ENCODE measurements around the gene FBXO4. TPM values are rescaled to one million over a fixed set of nuclear protein-coding genes. Genes with fewer than 3 reads are reported as not detected.
A peak's percentile ranks its signal among the peaks of the same experiment; 100 is the strongest.

The FBXO4 gene, protein sequence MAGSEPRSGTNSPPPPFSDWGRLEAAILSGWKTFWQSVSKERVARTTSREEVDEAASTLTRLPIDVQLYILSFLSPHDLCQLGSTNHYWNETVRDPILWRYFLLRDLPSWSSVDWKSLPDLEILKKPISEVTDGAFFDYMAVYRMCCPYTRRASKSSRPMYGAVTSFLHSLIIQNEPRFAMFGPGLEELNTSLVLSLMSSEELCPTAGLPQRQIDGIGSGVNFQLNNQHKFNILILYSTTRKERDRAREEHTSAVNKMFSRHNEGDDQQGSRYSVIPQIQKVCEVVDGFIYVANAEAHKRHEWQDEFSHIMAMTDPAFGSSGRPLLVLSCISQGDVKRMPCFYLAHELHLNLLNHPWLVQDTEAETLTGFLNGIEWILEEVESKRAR
- total RNA-seq = 10 to 100 TPM; 12.7 to 16.0 TPM

DNA sequence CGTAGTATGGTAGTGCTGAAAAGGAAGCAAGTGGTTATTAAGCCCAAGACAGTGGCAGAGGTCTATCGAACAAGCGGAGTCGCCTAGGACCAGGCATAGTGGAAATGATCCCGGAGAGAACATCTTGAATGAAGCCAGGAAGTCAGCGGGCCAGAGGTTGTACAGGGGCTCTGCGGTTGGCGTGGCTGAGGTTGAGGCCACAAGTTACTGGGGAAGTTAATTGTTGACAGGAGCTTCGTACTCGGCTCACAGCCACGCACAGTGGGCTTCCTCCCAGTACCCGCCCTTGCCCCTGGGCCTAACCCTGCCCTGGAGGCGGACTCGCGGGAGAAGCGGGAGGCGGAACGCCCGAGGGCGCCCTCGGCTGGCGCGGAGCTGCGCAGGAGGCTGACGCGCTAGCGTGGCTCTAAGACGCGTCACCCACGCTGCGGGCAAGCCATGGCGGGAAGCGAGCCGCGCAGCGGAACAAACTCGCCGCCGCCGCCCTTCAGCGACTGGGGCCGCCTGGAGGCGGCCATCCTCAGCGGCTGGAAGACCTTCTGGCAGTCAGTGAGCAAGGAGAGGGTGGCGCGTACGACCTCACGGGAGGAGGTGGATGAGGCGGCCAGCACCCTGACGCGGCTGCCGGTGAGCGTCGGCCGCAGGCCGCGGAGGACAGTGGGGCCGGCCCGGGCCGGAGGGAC lies at the start of gene FBXO4:
Gene FBXO4 (plus strand): TSS at position 410 of the 683 bp plus-strand sequence. CDS start 29 bp downstream, at position 439.
- ATAC-seq = peak; percentile 98
- CTCF ChIA-PET = interaction anchor here (1.0 to 2.1 kb wide), 13 partner anchors 10 to 133 kb away, joined by 3 to 8 read pairs (median 6); partner anchors contain the start of gene RIMOC1
- Mint-ChIP-seq H3K4me3 (peak within 1 kb of the TSS; percentile 68), H3K9me3 (ENCODE audit: low read depth) (no peaks in the 10 kb centered on the region), H3K27ac (peak within 1 kb of the TSS; percentile 91), H3K27me3 (no peaks in the 10 kb centered on the region), H3K4me1 (peaks cover 24% of the 10 kb centered on the region), H3K36me3 (peaks cover 14% of the 10 kb centered on the region)
- DNase-seq = peak; percentile 91

DNA sequence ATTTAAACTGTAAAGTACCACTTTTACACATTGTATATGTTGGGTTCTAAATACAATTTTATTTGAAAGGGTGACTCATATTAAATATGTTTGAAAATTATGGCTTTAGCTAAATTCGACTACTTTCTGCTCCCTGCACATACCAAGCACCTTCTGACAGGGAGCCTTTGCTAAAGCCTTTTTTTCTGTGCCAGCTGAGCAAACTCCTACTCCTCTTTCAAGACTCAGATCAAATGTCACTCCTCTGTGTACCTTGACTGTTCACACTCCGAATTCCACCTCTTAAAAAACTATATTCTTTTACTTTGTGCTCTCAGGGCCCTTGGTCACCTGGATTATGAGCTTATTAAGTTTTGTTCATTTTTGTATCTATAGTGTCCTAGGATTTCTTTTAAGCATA lies 48.4 kb upstream of the FBXO4 start:
- ATAC-seq (no peak), DNase-seq (no peak)
- Mint-ChIP-seq H3K4me3 (no peak overlapping the region), H3K36me3 (peaks cover 7% of the 10 kb centered on the region), H3K27ac (no peak overlapping the region), H3K9me3 (ENCODE audit: low read depth) (peaks cover 6% of the 10 kb centered on the region), H3K4me1 (peaks cover 18% of the 10 kb centered on the region), H3K27me3 (no peaks in the 10 kb centered on the region)
- CTCF ChIA-PET = interaction anchor here (1.2 to 1.6 kb wide), 3 partner anchors 12 to 49 kb away, joined by 3 to 7 read pairs (median 3); partner anchors contain the start of gene FBXO4

DNA sequence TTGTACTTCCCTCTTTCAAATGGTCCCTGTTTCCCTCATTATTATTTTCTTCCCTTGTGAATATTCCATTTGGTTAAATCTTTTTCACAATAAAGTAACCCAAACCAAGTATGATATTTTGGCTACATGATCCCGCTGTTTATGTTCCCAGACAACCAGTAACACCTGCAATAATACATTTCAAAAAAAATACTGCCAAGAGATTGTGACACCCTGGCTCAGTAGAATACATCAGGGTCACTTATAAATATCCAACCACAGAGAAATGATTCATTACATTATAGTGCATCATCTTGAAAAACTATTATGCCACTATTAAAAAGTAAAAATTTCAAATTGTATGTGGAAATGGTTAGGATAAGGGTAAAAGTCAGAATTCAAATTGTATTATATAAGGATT lies 47.7 kb upstream of the FBXO4 start:
- CTCF ChIA-PET = interaction anchor here (1.3 kb wide), 1 partner anchor 13 kb away, joined by 3 read pairs; no protein-coding TSS in a partner anchor
- ATAC-seq (no peak), DNase-seq (no peak)
- Mint-ChIP-seq H3K27ac (no peak overlapping the region), H3K27me3 (no peaks in the 10 kb centered on the region), H3K4me1 (peaks cover 15% of the 10 kb centered on the region), H3K4me3 (no peak overlapping the region), H3K9me3 (ENCODE audit: low read depth) (peaks cover 6% of the 10 kb centered on the region), H3K36me3 (peaks cover 7% of the 10 kb centered on the region)

DNA sequence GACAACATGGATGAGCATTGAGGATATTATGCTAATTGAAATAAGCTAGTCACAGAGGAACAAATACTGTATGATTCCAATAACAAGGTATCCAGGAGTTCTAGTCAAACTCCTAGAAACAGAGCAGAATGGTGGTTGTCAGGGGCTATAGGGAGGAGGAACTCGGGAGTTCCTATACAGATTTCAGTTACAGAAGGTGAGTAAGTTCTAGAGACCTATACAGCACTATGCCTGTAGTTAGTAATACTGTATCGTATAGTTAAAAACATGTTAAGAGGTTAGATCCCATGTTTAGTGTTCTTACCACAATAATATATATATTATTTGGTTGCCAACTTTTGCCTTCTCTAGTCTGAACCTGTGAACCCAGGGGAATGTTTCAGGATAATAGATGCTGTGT lies 46.9 kb upstream of the FBXO4 start:
- Mint-ChIP-seq H3K4me1 (peaks cover 15% of the 10 kb centered on the region), H3K27me3 (no peaks in the 10 kb centered on the region), H3K4me3 (no peak overlapping the region), H3K27ac (no peak overlapping the region), H3K9me3 (ENCODE audit: low read depth) (peaks cover 6% of the 10 kb centered on the region), H3K36me3 (peaks cover 8% of the 10 kb centered on the region)
- CTCF ChIA-PET = no interaction called here
- no peak for DNase-seq
- ATAC-seq = no peak

DNA sequence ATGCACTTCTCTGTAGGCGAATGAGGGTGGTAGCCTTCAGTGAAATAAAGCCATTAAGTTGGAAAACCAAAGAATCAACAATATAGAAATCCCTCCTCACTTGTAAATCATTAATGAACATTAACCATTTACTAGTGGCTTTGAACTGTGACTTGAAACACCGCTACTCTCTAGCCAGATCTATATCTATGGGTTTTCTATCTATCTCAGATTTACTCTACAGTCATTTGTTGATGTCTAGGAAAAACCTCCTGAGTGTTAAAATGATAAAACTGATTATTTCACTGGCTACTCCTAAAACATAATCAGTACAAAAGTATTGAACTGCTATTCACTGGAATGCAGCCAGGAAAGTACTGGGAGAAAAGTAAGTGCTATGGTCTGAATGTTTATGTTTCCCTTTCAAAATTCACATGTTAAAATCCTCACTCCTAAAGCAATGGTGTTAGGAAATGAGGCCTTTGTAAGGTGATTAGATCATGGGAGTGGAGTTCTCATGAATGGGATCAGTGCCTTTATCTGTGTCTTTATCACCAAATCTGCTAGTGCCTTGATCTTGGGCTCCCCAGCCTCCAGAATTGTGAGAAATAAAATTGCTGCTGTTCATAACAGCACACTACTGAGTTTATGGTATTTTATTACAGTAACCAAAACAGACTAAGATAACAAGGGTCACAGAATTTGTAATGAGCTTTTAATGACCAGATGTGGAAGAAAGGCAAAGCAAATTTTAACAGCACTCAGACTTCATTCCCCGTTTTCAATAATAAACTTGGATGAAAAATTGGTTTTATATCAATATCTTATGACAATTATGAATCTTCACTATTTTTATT lies 46.2 kb upstream of the FBXO4 start:
- DNase-seq (no peak), ATAC-seq (no peak)
- no peak overlapping the region for H3K4me3 Mint-ChIP-seq
- H3K27me3 Mint-ChIP-seq = no peaks in the 10 kb centered on the region
- H3K9me3 Mint-ChIP-seq (ENCODE audit: low read depth) = peaks cover 6% of the 10 kb centered on the region
- no peak overlapping the region for H3K27ac Mint-ChIP-seq
- peaks cover 15% of the 10 kb centered on the region for H3K4me1 Mint-ChIP-seq
- peaks cover 8% of the 10 kb centered on the region for H3K36me3 Mint-ChIP-seq
- CTCF ChIA-PET = no interaction called here

DNA sequence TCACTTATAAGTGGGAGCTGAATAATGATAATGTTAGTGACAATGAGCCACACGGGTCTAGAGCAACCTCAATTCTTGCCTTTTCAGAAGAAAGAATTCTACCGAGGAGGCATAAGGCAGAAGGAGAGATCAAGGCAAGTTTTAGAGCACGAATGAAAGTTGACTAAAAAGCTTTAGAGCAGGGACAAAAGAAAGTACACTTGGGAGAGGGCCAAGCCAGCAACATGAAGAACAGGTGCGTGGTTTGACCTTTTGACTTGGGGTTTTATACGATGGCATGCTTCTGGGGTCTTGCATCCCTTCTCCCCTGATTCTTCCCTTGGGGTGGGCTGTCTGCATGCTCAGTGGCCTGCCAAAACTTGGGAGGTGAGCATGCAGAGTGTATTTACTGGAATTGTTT lies 42.3 kb upstream of the FBXO4 start:
- Mint-ChIP-seq H3K27me3 (no peaks in the 10 kb centered on the region), H3K27ac (no peak overlapping the region), H3K9me3 (ENCODE audit: low read depth) (peaks cover 3% of the 10 kb centered on the region), H3K4me3 (no peak overlapping the region), H3K4me1 (peaks cover 5% of the 10 kb centered on the region), H3K36me3 (peaks cover 8% of the 10 kb centered on the region)
- CTCF ChIA-PET = interaction anchor here (1.3 to 1.5 kb wide), 3 partner anchors 11 to 175 kb away, joined by 3 read pairs; no protein-coding TSS in a partner anchor
- ATAC-seq (no peak), DNase-seq (no peak)

DNA sequence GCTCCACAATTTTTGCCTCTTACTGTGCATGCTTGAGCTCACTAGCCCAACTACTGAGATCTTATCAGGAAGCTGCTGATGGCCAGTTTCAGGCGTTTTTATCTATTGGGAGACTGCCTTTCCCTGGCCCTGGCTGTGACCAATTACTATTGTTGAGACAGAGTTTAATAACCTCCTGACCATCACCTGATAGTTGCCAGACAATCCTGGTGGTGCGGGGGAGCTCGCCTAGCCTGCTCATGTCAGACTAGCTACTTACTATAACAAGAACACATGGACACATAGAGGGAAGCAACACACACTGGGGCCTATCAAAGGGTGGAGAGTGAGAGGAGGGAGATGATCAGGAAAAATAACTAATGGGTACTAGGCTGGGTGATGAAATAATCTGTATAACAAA lies 41.8 kb upstream of the FBXO4 start:
- peaks cover 3% of the 10 kb centered on the region for H3K9me3 Mint-ChIP-seq (ENCODE audit: low read depth)
- no peak for DNase-seq
- H3K27ac Mint-ChIP-seq = no peak overlapping the region
- ATAC-seq = no peak
- CTCF ChIA-PET = interaction anchor here (1.0 to 1.5 kb wide), 4 partner anchors 10 to 174 kb away, joined by 3 to 4 read pairs (median 3); no protein-coding TSS in a partner anchor
- no peak overlapping the region for H3K4me3 Mint-ChIP-seq
- no peaks in the 10 kb centered on the region for H3K27me3 Mint-ChIP-seq
- peaks cover 5% of the 10 kb centered on the region for H3K4me1 Mint-ChIP-seq
- H3K36me3 Mint-ChIP-seq = peaks cover 8% of the 10 kb centered on the region

DNA sequence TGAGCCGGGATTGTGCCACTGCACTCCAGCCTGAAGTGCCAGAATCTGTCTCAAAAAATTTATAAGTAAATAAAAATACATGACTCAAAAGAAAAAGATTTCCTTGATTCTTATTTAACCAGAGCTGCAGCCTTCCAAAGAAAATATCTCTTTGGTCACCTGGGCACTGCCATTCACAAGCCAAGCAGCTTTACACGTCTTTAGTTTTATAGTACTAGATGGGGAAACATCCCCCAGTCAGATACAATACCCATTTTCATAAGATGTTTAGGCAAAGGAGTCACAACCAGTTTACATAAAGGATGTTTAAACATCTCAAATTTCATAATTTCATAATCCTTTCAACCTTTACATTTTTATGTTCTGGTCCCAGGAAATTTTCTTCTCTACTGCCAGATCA lies 41.1 kb upstream of the FBXO4 start:
- Mint-ChIP-seq H3K27ac (no peak overlapping the region), H3K4me3 (no peak overlapping the region), H3K9me3 (ENCODE audit: low read depth) (peaks cover 3% of the 10 kb centered on the region), H3K36me3 (peaks cover 8% of the 10 kb centered on the region), H3K27me3 (no peaks in the 10 kb centered on the region), H3K4me1 (peaks cover 5% of the 10 kb centered on the region)
- CTCF ChIA-PET = interaction anchor here (1.0 to 1.5 kb wide), 4 partner anchors 9 to 173 kb away, joined by 3 to 4 read pairs (median 3); no protein-coding TSS in a partner anchor
- ATAC-seq (no peak), DNase-seq (no peak)

DNA sequence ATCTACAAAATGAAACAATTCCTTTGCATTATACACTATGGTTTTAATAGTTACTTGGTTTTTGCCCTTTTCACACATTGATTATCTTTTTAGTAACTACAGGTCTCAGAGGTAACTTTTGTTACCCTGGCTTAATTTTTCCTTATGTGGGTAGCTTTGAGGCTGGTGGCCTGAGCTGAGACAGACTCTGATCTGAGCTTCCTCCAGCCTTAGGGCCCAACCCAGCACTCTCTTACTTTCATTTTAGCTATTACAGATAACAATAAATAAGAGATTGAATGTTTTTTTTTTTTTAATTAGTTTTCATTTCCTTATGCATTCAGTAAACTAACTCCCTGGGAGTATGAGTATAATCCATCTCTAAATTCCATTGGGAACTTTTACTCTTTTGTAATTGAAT lies 39.8 kb upstream of the FBXO4 start:
- CTCF ChIA-PET = interaction anchor here (0.9 to 1.5 kb wide), 3 partner anchors 8 to 42 kb away, joined by 3 read pairs; no protein-coding TSS in a partner anchor
- Mint-ChIP-seq H3K4me3 (no peak overlapping the region), H3K4me1 (peaks cover 5% of the 10 kb centered on the region), H3K36me3 (peaks cover 5% of the 10 kb centered on the region), H3K27ac (no peak overlapping the region), H3K27me3 (no peaks in the 10 kb centered on the region), H3K9me3 (ENCODE audit: low read depth) (no peaks in the 10 kb centered on the region)
- ATAC-seq = peak; percentile 68
- no peak for DNase-seq

DNA sequence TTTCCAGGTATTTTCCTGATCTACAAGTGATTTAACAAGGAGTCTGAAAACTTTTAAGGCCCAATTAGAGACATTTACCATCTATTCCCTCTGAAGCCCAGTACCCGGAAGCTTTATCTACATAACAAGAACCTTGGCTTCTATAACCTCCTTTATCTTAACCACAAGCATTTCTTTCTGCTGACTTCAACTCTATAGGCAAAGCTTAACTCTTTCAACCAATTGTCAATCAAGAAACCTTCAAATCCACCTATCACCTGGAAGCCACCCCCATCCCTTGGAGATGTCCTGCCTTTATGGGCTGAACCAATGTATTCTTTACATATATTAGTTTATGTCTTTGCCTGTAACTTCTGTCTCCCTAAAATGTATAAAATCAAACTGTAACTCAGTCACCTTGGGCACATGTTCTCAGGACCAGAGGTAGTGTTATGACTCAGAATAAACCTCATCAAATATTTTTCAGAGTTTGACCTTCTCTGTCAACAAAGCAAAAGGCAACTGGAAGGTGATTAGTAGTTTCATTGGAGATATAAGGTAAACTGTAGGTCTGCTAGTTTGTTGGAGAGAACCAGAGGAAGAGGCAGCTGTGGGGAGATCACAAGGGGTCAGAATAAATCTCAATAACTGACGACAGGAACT lies 33.9 kb upstream of the FBXO4 start:
- Mint-ChIP-seq H3K27ac (peak overlapping the region; percentile 4), H3K4me1 (peaks cover 26% of the 10 kb centered on the region), H3K27me3 (peaks cover 9% of the 10 kb centered on the region), H3K36me3 (peaks cover 8% of the 10 kb centered on the region), H3K4me3 (no peak overlapping the region), H3K9me3 (ENCODE audit: low read depth) (no peaks in the 10 kb centered on the region)
- CTCF ChIA-PET = interaction anchor here (1.2 to 1.4 kb wide), 2 partner anchors 13 to 15 kb away, joined by 3 read pairs; no protein-coding TSS in a partner anchor
- DNase-seq = peak; percentile 46
- ATAC-seq = peak; percentile 50

DNA sequence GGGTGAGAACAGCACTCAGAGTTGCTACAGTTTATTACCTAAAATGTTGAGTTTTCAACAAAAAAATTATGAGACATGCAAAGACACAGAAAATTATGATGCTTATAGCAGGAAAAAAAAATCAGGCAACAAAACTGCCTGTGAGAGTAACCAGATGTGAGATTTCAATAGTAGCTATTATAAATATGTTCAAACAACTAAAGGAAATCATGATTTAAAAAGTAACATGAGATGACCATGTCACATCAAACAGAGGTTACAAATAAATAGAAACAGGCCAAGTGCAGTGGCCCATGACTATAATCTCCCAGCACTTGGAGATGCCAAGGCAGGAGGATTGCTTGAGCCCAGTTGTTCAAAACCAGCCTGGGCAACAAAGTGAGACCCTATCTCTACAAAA lies 33.0 kb upstream of the FBXO4 start:
- no peak for DNase-seq
- no peaks in the 10 kb centered on the region for H3K9me3 Mint-ChIP-seq (ENCODE audit: low read depth)
- peak overlapping the region; percentile 4 for H3K27ac Mint-ChIP-seq
- ATAC-seq = no peak
- H3K27me3 Mint-ChIP-seq = peaks cover 17% of the 10 kb centered on the region
- H3K36me3 Mint-ChIP-seq = peaks cover 8% of the 10 kb centered on the region
- H3K4me3 Mint-ChIP-seq = no peak overlapping the region
- peaks cover 26% of the 10 kb centered on the region for H3K4me1 Mint-ChIP-seq
- CTCF ChIA-PET = interaction anchor here (1.2 to 1.6 kb wide), 3 partner anchors 12 to 21 kb away, joined by 3 to 7 read pairs (median 3); partner anchors contain the start of genes OXCT1 and RIMOC1

DNA sequence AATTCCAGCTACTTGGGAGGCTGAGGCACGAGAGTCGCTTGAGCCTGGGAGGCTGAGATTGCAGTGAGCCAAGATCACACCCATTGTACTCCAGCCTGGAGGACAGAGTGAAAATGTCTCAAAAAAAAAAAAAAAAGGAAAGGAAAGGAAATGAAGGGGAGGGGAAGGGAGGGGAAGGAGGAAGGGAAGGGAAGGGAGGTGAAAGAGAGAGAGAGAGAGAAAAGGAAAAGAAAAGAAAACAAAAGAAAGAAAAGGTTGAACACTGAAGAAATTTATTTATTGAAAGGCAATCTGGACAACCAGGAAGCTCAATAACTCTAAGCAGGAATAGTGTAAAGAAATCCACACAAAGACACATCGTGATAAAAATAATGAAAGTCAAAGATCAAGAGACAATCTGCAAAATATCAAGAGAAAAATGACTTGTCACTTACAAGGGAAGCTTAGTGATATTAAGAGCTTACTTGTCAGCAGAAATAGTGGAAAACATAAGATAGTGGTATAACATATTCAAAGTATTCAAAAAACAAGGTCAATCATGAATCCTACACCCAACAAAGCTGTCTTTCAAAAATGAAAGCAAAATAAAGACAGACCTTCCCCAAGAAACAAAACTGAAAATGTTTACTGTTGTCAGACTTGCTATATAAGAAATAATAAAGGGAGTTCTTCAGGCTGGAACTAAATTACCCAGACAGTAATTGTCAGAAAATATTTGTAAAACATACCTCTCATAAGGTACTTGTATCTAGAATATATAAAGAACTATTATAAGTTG lies 31.8 kb upstream of the FBXO4 start:
- DNase-seq (no peak), ATAC-seq (peak; percentile 75)
- H3K36me3 Mint-ChIP-seq = peaks cover 10% of the 10 kb centered on the region
- H3K4me1 Mint-ChIP-seq = peaks cover 26% of the 10 kb centered on the region
- H3K27me3 Mint-ChIP-seq = peaks cover 22% of the 10 kb centered on the region
- CTCF ChIA-PET = interaction anchor here (1.0 to 1.7 kb wide), 7 partner anchors 8 to 33 kb away, joined by 3 to 7 read pairs (median 3); partner anchors contain the start of genes OXCT1 and RIMOC1
- H3K27ac Mint-ChIP-seq = peak overlapping the region; percentile 79
- H3K9me3 Mint-ChIP-seq (ENCODE audit: low read depth) = no peaks in the 10 kb centered on the region
- peak overlapping the region; percentile 63 for H3K4me3 Mint-ChIP-seq
